Measurements from ENCODE around the gene CBX1. TPM values are rescaled to one million over a fixed set of nuclear protein-coding genes. Genes with fewer than 3 reads are reported as not detected.

Gene CBX1
- total and polyA plus RNA-seq, 2 of the 13 experiments (the other 11 are each of a cell fraction or from before 2014, with no cell fraction given): 17.8 to 108 TPM

- TF ChIP-seq ZBTB3 (CRISPR knock-in tag; IDR thresholded peaks at IDR 0.05; ENCODE audit: borderline replicate concordance, low read depth) (0 out of 2 replicates have a peak, but pooled peaks have one; percentile 49), MTA3 (CRISPR knock-in tag; IDR thresholded peaks at IDR 0.05) (no peak), ETV6 (CRISPR knock-in tag; conservative IDR thresholded peaks at IDR 0.05) (peak; percentile 71), CHCHD3 (CRISPR knock-in tag; IDR thresholded peaks at IDR 0.05) (peak; percentile 78; the same call in 1 of the 2 replicates), SYNCRIP (IDR thresholded peaks at IDR 0.05; ENCODE audit: insufficient read depth, low read depth, low read length) (no peak), JUND (CRISPR knock-in tag; IDR thresholded peaks at IDR 0.05) (0 out of 2 replicates have a peak, but pooled peaks have one; percentile 34), ADNP (CRISPR knock-in tag; IDR thresholded peaks at IDR 0.05) (no peak), PAWR (CRISPR knock-in tag; IDR thresholded peaks at IDR 0.05; ENCODE audit: borderline replicate concordance) (peak; percentile 71; the same call in 1 of the 2 replicates), E2F1 (CRISPR knock-in tag; IDR thresholded peaks at IDR 0.05) (peak; percentile 73), CEBPG (CRISPR knock-in tag; IDR thresholded peaks at IDR 0.05) (peak; percentile 38), ZSCAN20 (CRISPR knock-in tag; IDR thresholded peaks at IDR 0.05; ENCODE audit: borderline replicate concordance) (peak; percentile 36; the same call in 1 of the 2 replicates), HMGXB3 (CRISPR knock-in tag; IDR thresholded peaks at IDR 0.05; ENCODE audit: borderline replicate concordance) (no peak; the same call in 1 of the 2 replicates), NFIB (CRISPR knock-in tag; IDR thresholded peaks at IDR 0.05; ENCODE audit: borderline replicate concordance) (no peak), PAF1 (CRISPR knock-in tag; IDR thresholded peaks at IDR 0.05) (no peak), MAFF (IDR thresholded peaks at IDR 0.05; ENCODE audit: low read depth, low read length) (no peak), ZNF256 (CRISPR knock-in tag; conservative IDR thresholded peaks at IDR 0.05) (no peak), ZBTB26 (CRISPR knock-in tag; IDR thresholded peaks at IDR 0.05; ENCODE audit: borderline replicate concordance) (no peak), SAP130 (CRISPR knock-in tag; IDR thresholded peaks at IDR 0.05; ENCODE audit: low read depth) (peak; percentile 93), POGK (CRISPR knock-in tag; conservative IDR thresholded peaks at IDR 0.05) (peak; percentile 98), TAF1 (CRISPR knock-in tag; IDR thresholded peaks at IDR 0.05) (peak; percentile 83; the same call in 1 of the 2 replicates), ZNF414 (CRISPR knock-in tag; IDR thresholded peaks at IDR 0.05) (peak; percentile 77; the same call in 1 of the 2 replicates)
Observed at GRCh38 chr17:48101012-48101720, at the start of gene CBX1 (continued).
